C4-2B (cell line): ENCODE data around the gene TNNT3.

Source experiments
- CTCF ChIP-seq: fragments of 450-650 bp; conservative IDR thresholded peaks from 2 replicates; pipeline ENCODE4 v1.5.1; 2017; ENCODE audit warnings: mild to moderate bottlenecking
- ZFX ChIP-seq: fragments of 450-650 bp; IDR thresholded peaks from 2 replicates; pipeline ENCODE4 v1.6.1; 2017

- no peak for TF ChIP-seq CTCF
- no peak for TF ChIP-seq ZFX
These were observed 3.7 kb upstream of the TNNT3 start for GRCh38 chr11:1915795-1916131.
